Thoracic aorta (tissue), 2 donors: ENCODE data around the gene NLRC5. TPM values are rescaled to one million over a fixed set of nuclear protein-coding genes. Genes with fewer than 3 reads are reported as not detected.

Source experiments
- ATAC-seq: fragments of 150-250 bp; one replicate; pipeline ENCODE4 v1.8.0; 2017; ENCODE audit warnings: low read depth; ENCODE audit not compliant: insufficient number of reproducible peaks, low FRiP score
- DNase-seq: peaks from one replicate; pipeline ENCODE4 v3.0.0-alpha.2; 2020; ENCODE audit warnings: low spot score
- H3K27ac ChIP-seq, 2 donors: fragments of 200-600 bp; sonication (generic); 1 replicate in 1 of 2; 2 replicates in 1 of 2; pipeline ENCODE4 v1.5.1; 2016; ENCODE audit warnings: mild to moderate bottlenecking in 2 of 2, moderate library complexity in 2 of 2
- H3K27me3 ChIP-seq: fragments of 200-600 bp; sonication (generic); replicated peaks from 2 replicates; pipeline ENCODE4 v1.6.0; 2016; ENCODE audit warnings: mild to moderate bottlenecking; ENCODE audit not compliant: insufficient read depth
- H3K36me3 ChIP-seq: fragments of 200-600 bp; sonication (generic); one replicate; pipeline ENCODE4 v1.5.1; 2016
- H3K4me1 ChIP-seq, 2 donors: fragments of 200-600 bp; sonication (generic); 1 replicate in 1 of 2; 2 replicates in 1 of 2; pipeline versions ENCODE4 v1.5.1 to v1.6.0; 2016; ENCODE audit warnings: low read depth in 2 of 2, mild to moderate bottlenecking in 1 of 2; ENCODE audit not compliant: control insufficient read depth in 1 of 2
- H3K4me3 ChIP-seq: fragments of 200-600 bp; sonication (generic); 2 replicates; pipeline ENCODE4 v1.5.1; 2016; ENCODE audit warnings: mild to moderate bottlenecking
- H3K9me3 ChIP-seq: fragments of 200-600 bp; sonication (generic); 2 replicates; pipeline ENCODE4 v1.5.1; 2016
- CTCF ChIP-seq: fragments of 200-600 bp; sonication (generic); IDR thresholded peaks from one replicate; pipeline ENCODE4 v1.5.1; 2019; ENCODE audit warnings: antibody characterized with exemption
- total RNA-seq, 2 donors: library from RNA; depleted of rRNA; stranded (reverse); fragments of >200 nt; gene quantifications; one replicate each; pipeline versions ENCODE4 v1.1.0 to v1.2.3, GENCODE V29; 2016

Gene NLRC5
- total RNA-seq, 2 donors from 2014 or later: 51.0 to 54.4 TPM

GRCh38 chr16:57092786-57093411 lies 103.5 kb downstream of the NLRC5 start:
- no peaks in the 10 kb centered on the region for H3K27me3 ChIP-seq
- peak; percentile 53 for TF ChIP-seq CTCF
- peaks cover 9 to 21% of the 10 kb centered on the region in 2 donors for H3K4me1 ChIP-seq
- H3K27ac ChIP-seq: peak overlapping the region in 1 of 2 donors; percentile 53
- DNase-seq (no peak), ATAC-seq (no peak)
- peak overlapping the region; percentile 96 for H3K4me3 ChIP-seq
- no peaks in the 10 kb centered on the region for H3K9me3 ChIP-seq
- H3K36me3 ChIP-seq: no peaks in the 10 kb centered on the region

- peak overlapping the region; percentile 96 for H3K4me3 ChIP-seq
- no peaks in the 10 kb centered on the region for H3K36me3 ChIP-seq
- ATAC-seq (no peak), DNase-seq (no peak)
- H3K9me3 ChIP-seq: no peaks in the 10 kb centered on the region
- H3K27ac ChIP-seq: no peak overlapping the region
- H3K4me1 ChIP-seq: peaks cover 9 to 21% of the 10 kb centered on the region in 2 donors
- no peaks in the 10 kb centered on the region for H3K27me3 ChIP-seq
- TF ChIP-seq CTCF: no peak
Observed at GRCh38 chr16:57093666-57094564, 104.6 kb downstream of the NLRC5 start.

- H3K27ac ChIP-seq: no peak overlapping the region
- no peak for ATAC-seq
- H3K4me1 ChIP-seq: peaks cover 9 to 21% of the 10 kb centered on the region in 2 donors
- H3K9me3 ChIP-seq: no peaks in the 10 kb centered on the region
- TF ChIP-seq CTCF: no peak
- no peak for DNase-seq
- no peak overlapping the region for H3K4me3 ChIP-seq
- no peaks in the 10 kb centered on the region for H3K36me3 ChIP-seq
- H3K27me3 ChIP-seq: no peaks in the 10 kb centered on the region
Observed at GRCh38 chr16:57094911-57095310, 105.6 kb downstream of the NLRC5 start.

GRCh38 chr16:57096192-57096591 lies 106.8 kb downstream of the NLRC5 start:
- ATAC-seq (no peak), DNase-seq (no peak)
- no peaks in the 10 kb centered on the region for H3K9me3 ChIP-seq
- no peak overlapping the region for H3K4me3 ChIP-seq
- H3K36me3 ChIP-seq: no peaks in the 10 kb centered on the region
- H3K27me3 ChIP-seq: no peaks in the 10 kb centered on the region
- H3K27ac ChIP-seq: no peak overlapping the region
- peaks cover 9 to 20% of the 10 kb centered on the region in 2 donors for H3K4me1 ChIP-seq
- TF ChIP-seq CTCF: no peak

- no peaks in the 10 kb centered on the region for H3K27me3 ChIP-seq
- DNase-seq (no peak), ATAC-seq (no peak)
- no peaks in the 10 kb centered on the region for H3K9me3 ChIP-seq
- H3K36me3 ChIP-seq: no peaks in the 10 kb centered on the region
- H3K4me1 ChIP-seq: peaks cover 9 to 14% of the 10 kb centered on the region in 2 donors
- no peak overlapping the region for H3K27ac ChIP-seq
- H3K4me3 ChIP-seq: no peak overlapping the region
- TF ChIP-seq CTCF: no peak
Observed at GRCh38 chr16:57096793-57097192, 107.4 kb downstream of the NLRC5 start.
